Peyer's patch (tissue), 4 donors: ENCODE data around the gene PHLDA1.

Experiments used
- POLR2A ChIP-seq, 2 donors: fragments of 450-650 bp; IDR thresholded peaks; one replicate each; pipeline ENCODE4 v1.5.1; 2017; ENCODE audit warnings: antibody characterized with exemption in 2 of 2, mild to moderate bottlenecking in 2 of 2, moderate library complexity in 2 of 2
- TF ChIP-seq, protein P1 (sequence below), 6 experiments: fragments of 450-650 bp in 4 of 6; fragments of 200-600 bp in 2 of 6; sonication (generic) in 1 of 6; IDR thresholded peaks; one replicate each; pipeline ENCODE4 v1.5.1; 2017 to 2019; ENCODE audit warnings: antibody characterized with exemption in 6 of 6, mild to moderate bottlenecking in 3 of 6, moderate library complexity in 1 of 6

DNA sequence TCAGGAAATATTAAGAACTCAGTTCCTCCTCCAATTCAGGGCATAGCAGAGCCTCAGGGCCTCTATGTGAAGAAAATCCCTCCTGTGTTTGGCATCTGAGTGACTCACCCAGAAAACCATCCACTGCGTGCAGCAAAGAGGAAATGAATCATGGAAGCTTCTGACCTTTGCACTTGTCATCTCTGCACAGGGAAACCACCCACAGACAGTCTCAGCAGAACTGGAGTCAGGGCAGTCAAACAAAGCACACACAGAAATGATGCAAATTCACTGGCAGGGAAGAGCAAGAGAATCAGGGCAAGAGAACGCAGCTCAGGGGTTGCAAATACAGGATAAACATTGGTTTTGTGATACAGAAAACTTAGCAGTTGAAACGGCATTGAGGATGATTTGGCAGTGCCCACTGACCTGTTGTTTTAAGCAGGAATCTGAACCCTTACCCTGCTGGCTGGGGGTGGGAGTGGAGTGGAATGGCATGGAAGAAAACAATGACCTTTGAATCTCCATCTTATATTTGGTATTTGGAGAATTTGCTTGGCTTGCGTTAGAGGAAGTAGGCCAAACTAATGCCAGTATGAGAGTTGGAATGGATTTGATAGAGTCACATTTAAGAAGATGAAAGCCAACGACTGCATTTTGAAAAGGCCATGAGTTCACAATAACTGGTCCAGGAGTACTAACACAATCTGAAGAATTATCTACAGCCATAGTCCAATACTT, 53.5 kb downstream of the PHLDA1 start:
- TF ChIP-seq, protein P1, sequence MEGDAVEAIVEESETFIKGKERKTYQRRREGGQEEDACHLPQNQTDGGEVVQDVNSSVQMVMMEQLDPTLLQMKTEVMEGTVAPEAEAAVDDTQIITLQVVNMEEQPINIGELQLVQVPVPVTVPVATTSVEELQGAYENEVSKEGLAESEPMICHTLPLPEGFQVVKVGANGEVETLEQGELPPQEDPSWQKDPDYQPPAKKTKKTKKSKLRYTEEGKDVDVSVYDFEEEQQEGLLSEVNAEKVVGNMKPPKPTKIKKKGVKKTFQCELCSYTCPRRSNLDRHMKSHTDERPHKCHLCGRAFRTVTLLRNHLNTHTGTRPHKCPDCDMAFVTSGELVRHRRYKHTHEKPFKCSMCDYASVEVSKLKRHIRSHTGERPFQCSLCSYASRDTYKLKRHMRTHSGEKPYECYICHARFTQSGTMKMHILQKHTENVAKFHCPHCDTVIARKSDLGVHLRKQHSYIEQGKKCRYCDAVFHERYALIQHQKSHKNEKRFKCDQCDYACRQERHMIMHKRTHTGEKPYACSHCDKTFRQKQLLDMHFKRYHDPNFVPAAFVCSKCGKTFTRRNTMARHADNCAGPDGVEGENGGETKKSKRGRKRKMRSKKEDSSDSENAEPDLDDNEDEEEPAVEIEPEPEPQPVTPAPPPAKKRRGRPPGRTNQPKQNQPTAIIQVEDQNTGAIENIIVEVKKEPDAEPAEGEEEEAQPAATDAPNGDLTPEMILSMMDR (IDR thresholded peaks at IDR 0.05), result peak in 2 of 6 experiments; percentile 8 to 25
- peak in 1 of 2 donors; percentile 28 for TF ChIP-seq POLR2A (IDR thresholded peaks at IDR 0.05)
